HUDEP-2 (cell line): ENCODE measurements around the gene GGT7.

Experiments
- DNase-seq, 76 experiments: peaks; one replicate each; lab custom pipeline; 2025; ENCODE audit not compliant: unreplicated experiment in 76 of 76; lab: John Stamatoyannopoulos, UW

Gene GGT7

GRCh38 chr20:34798328-34798727, 74.3 kb downstream of the GGT7 start:
- no peak for DNase-seq

GRCh38 chr20:34797012-34797995, 75.4 kb downstream of the GGT7 start:
- no peak for DNase-seq
